Glomerular visceral epithelial cell (primary cell): ENCODE results near the gene RBM43.

Experiments
- DNase-seq: peaks from one replicate; pipeline ENCODE4 v3.0.0-alpha.2; 2016; ENCODE audit errors: extremely low spot score

Gene RBM43

GRCh38 chr2:151228847-151229512 is 32.7 kb downstream of the RBM43 start:
- DNase-seq: no peak

- DNase-seq: no peak
Observed at GRCh38 chr2:151217343-151217742, 44.3 kb downstream of the RBM43 start.

- DNase-seq: no peak
Observed at GRCh38 chr2:151207100-151207499, 54.6 kb downstream of the RBM43 start.

- DNase-seq: no peak
Observed at GRCh38 chr2:151206446-151206968, 55.2 kb downstream of the RBM43 start.

GRCh38 chr2:151205571-151205970 is 56.1 kb downstream of the RBM43 start:
- DNase-seq: no peak

- no peak for DNase-seq
Observed at GRCh38 chr2:151204756-151205155, 56.9 kb downstream of the RBM43 start.

- no peak for DNase-seq
Observed at GRCh38 chr2:151200844-151201243, 60.8 kb downstream of the RBM43 start.

- DNase-seq: no peak
Observed at GRCh38 chr2:151200277-151200676, 61.4 kb downstream of the RBM43 start.

- no peak for DNase-seq
Observed at GRCh38 chr2:151198645-151199044, 63.0 kb downstream of the RBM43 start.
